GM04504 (cell line): ENCODE data around the gene NPHP1.
"Not testable (repeated sequence)": the region's sequence is repeated elsewhere in the genome, so short reads cannot be mapped to it uniquely, and the experiment has no call there.

ENCODE experiments used
- DNase-seq: peaks from one replicate; pipeline ENCODE4 v3.0.0-alpha.2; 2012; ENCODE audit warnings: low read depth

NPHP1 gene

DNA sequence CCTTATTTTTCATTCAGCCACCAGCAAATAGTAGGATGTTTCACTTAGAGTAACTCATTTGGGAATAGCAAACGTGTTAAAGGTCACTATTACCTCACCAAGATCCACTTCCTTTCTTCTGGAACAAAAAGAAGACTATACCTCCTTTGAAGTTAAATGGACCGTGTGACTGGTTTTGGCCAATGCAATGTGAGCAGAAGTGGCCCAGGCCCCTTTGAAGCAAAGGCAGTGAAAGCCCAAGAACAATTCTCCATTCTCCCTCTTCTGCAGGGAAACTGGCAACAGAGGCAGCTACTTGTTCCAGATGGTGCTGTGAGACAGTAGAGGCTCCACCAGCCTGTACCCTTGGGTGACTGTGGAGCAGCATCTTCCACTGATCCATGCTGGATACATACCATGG, 77.9 kb downstream of the NPHP1 start:
- no peak for DNase-seq

DNA sequence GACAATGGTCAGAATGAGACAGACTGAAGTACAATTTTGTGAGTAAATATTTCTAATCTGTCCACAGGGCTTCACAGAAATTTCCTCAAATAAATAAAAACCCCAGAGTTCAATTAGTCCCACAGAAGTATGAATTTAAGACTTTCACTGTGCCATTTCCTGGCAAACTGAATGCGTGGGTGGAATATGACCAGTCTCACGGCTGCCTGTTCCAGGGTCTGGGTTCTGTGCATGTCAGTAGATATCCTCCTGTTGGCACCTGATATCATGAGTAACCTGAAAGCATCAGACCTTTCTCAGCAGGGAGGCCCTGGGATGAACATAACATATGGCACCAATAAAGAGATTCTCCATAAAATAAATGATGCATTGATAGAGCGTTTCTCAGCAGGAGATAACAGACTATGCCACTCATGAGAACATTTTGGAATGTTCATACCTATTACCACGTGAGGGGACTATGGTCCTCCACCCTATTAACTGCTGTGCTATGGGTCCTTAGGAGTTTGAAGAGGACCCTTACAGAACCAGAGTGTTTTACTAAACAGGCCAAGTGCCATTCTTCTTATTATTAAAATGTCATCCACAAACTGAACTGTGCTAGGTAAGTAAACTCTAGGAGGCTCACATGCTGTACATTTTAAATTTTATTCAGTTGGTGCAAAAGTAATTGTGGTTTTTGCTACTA, 78.6 kb downstream of the NPHP1 start:
- no peak for DNase-seq

DNA sequence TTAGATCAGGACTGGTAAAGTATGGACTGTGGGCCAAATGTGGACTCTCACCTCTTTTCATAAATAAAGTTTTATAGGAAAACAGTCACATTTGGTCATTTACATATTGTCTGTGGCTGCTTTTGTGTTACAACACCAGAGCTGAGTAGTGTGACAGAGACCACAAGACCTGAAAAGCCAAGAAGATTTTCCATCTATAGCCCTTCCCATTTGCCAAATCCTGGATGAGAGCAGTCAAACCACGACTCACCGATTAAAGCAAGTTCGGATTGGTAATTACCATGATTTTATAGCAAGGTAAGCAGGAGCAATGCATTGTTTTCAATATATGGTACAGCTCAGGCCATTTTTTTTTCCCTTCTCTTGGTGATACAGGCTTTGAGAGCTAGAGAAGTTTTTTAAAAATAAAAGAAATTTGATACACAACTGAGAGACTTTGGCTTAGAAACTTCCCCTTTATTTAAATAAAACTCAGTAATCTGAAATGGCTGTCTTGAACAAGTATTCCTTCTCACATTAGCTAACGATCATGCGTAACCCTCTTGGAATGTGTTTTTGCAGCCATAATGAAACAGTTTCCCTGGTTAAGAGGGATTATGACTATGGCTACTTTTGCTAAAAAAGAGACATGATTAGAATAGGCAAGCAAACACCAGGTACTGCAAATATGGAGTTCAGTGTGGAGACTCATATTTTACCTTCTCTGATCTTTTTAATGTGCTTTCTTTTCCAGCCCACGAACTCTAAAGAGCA, 79.7 kb downstream of the NPHP1 start:
- DNase-seq: no peak

DNA sequence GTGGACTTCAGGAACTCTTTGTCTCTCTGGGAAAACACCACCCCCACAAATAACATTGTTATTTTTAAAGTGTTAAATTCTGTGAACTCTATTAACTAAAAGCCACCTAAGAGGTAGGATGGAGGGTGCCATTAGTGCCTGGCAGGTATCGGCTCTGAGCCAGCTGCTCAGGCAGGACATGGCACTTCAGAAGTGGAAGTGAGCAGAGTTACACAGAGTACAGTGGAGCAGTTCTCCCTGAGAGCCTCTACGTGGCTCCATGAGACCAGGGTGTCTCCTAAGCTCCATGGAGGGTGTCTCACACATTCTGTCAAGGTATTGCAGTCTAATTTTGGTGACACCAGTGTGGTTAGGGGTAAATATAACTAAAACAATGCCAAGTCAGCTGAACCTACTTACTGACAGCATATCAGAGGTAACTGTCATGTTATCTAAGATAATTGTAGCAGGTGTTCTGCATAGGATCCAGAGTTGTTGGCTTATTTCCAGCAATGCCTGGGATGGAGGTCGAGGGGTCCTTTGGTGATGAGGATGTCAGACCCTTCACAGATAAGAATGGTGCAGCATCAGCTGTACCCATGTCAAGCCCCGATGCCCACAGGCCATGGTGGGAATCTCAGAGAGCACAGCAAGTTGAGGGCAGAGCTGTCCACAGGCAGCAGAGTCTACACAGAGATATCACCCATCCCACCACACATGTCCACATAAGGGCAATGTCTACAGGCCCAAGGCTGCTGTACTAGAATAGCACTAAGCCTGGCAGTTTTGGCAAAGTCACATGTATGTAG, 80.6 kb downstream of the NPHP1 start:
- DNase-seq: no peak

DNA sequence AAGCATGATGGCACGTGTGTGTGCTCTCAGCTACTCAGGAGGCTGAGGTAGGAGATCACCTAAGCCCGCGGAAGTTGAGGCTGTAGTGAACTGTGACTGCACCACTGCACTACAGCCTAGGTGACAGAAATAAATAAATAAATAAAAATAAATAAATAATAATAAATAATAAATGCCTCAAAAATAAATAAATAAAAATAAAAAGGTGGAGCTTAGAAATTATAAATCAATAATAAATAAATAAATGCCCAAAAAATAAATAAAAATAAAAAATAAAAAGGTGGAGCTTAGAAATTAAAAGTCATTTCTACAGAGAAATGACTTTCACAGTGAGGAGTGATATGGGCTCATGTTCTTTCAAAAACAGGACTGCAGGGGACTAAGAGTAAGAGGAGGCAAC, 83.2 kb downstream of the NPHP1 start:
- DNase-seq: no peak

DNA sequence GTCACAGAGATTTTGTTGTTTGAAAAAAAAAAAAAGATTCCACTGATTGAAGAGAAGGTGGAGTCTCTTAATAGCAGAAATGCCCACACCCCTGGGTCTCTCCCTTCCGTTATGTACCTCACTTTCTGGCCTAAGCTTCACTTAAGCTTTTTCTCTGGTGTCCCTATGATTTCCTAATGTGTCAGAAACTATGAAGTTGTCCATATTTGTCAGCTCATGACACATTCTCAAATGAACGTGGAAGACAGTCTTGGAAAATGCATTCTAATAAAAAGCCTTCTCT, 83.8 kb downstream of the NPHP1 start:
- no peak for DNase-seq

DNA sequence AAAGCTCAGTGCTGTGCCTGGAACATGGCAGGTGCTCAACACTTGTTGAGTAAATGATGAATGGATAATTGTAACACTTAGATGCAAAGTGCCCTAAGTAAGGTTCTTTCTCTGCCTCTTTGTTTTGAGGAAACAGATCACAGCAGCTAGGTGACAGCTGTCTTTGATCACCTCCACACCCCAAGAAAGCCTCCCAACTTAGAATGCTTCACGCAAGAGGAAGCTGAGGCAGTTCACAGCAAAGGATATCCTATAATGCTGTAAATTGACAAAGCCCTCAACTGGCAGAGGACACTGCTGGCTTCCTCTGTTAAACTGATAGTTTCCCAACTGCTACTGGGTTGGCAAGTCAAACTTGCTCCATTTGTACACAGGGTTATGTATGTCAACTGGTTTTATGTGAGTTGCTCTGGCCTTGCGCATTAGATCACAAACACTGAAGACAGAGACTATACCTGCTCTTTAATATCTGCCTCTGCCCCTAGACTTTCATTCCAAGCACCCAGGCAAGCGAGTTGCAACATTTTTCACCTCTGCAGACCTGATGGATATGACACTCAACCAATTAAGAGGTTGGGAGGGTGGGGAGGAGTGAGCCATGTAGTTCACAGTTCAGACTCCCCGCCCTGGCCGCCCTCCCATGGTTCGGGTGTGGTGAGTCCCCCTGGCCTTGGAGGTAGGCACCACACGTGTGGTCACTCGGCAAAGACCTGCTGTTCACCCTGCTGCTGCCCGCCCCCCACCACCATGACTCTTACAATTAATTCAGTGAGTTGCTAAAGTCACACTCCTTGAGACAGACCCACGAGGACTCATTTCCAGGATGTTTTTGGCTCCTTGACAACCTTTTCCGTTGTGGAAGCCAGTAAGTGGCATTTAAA, 84.4 kb downstream of the NPHP1 start:
- no peak for DNase-seq

DNA sequence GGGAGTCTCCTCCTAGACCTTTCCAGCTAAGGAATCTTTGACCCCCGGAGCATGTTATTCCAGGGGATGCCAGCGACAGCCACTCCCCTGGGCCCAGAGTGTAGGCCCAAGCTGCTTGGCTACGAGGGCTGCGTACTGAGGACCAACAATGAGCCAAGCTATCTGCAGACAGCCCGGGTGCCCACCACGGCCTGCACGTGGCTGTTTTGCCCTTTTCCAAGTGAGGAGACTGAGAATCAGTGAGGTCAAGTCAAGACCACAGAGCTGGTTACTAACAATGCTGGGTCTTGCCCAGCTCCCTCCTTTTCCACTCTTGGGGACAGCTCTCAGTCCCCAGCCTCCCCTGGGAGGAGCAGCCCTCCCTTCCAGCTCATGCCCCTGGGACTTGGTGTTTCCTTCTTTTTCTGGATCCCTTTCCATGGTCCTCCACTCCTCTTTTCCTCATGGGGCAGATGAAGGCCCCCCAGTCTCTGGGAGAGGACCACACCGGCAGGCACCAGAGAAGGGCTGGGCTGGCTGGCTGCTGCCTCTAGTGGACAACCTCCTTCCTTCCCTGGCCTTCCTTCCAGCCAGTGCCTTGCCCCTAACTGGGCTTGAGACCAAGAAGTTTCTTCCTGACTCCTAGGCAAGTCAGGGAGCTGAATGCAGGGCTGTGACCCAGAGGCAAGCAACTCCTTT, 88.6 kb downstream of the NPHP1 start:
- peak; percentile 60 for DNase-seq

DNA sequence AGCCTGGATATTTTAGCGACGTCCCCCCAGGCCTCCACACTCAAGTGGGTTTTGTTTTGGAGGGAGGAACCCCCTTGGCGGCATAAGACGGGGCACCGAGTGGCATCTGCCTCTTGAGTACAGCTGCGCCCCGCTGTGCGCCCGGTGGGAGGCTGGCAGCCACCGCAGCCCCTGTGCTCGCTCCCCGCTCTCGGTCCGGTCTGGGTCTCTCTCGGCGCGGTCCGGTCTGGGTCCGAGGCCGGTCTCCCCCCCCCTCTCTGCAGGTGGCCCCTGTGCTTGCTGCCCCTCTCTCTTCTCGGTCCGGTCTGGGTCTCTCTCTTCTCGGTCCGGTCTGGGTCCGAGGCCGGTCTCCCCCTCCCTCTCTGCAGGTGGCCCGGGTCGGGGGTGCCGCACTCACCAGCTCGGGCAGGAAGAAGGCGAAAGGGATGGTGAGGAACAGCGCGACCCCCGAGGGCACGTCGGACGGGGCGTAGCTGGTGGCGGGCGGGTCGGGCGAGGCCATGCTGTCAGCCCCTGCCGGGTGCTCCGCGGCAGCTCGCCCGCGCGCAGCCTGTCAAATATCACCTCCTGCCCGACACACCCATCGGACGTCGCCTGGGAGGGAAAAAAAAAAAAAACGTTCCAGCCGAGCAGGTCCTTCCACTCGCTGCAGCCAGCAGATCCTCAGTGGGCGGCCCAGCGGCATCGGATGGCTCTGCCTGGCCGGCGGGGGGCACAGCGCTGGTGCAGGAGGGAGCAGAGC, 89.4 kb downstream of the NPHP1 start, which contains the start of gene MALL:
Gene MALL (minus strand): TSS at position 532 of the 742 bp plus-strand sequence. CDS start 30 bp downstream, at position 502.
- no peak for DNase-seq

DNA sequence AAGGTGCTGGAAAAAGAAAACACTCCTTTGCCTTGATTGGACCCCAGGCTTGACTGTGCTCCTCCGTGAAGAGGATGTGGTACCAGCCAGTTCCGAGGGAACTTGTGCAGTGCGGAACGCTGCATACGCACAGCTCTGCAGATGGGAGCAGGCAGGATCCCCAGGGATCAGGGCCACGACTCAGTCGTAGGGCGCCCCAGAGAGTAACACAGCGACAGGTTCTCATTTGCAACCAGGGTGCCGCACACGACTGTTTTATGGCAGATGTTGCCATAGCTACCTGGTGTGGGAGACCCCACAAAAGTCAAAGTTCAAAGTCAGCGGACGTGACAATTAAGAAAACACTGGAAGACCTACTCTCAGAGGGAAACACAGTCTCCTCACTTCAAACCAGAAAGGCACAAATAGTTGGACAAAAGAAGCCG, 90.0 kb downstream of the NPHP1 start:
- no peak for DNase-seq

DNA sequence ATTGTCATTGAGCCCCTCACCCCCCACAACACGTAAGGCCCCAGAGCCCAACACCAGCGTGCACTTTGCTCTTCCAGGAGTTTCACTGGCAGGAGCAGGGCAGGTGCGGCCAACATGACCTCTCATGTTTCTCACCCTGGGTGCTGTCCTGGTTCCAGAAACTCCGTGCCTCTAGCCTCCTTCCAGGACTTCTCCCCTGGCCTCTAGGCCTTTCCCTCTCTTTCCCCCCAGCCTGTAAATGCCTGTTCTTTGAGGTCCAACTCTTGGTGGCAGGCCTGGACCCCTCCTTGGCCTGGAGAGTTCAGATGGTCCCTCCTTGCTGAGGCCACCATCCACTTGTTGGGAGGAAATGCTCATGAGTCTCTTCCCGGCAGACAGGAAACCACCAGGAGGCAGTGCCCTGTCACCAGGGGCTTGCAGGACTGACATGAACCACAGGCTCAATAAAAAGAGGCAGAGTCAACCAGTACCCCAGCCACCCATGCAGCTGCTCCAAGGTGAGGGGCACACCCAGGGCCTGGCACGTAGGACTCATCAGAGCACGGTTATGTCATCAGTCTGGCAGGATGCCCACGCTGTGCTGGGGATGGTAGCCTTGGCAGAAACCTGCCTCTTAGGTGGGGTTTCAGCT, 90.7 kb downstream of the NPHP1 start:
- DNase-seq: no peak

DNA sequence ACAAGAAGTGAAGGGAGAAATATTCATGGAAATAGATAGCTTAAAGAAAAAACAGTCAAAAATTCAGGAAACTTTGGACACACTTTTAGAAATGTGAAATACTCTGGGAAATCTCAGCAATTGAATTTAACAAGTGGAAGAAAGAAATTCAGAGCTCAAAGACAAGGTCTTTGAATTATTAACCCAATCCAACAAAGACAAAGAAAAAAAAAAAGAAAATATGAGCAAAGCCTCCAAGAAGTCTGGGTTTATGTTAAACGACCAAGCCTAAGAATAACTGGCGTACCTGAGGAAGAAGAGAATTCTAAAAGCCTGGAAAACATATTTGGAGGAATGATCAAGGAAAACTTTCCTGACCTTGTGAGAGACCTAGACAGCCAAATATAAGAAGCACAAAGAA, 96.5 kb downstream of the NPHP1 start:
- DNase-seq: not testable (repeated sequence)

DNA sequence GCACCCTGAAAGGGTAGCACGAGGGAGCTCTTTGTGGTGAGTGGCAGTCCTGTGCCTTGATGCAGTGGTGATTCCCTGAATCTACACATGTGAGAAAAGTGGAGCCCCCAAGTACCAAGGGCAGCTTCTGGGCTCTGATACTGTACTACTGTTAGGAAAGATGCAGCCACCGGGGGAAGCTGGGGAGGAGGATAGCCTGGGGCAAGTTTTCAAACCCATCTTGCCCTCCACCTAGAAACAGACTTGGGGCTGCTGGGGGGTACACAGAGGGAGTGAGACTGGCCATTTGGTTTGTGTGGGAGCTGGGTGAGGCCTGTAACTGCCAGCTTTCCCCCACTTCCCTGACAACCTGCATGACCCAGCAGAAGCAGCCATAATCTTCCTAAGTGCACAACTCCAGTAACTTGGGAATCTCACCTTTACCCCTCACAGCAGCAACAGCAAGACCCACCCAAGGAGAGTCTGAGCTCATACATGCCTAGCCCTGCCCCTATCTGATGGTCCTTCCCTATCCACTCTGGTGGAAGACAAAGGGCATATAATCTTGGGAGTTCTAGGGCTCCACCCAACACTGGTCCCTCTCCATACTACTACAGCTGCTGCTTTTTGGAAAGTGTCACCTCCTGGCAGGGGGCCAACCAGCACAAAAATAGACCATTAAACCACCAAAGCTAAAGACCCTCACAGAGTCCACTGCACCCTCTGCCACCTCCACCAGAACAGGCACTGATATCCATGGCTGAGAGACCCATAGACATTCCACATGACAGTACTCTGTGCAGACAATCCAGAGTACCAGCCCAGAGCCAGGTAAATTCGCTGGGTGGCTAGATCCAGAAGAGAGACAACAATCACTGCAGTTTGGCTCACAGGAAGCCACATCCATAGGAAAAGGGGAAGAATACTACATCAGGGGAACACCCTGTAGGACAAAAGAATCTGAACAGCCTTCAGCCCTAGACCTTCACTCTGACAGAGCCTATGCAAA, 97.4 kb downstream of the NPHP1 start:
- no peak for DNase-seq

DNA sequence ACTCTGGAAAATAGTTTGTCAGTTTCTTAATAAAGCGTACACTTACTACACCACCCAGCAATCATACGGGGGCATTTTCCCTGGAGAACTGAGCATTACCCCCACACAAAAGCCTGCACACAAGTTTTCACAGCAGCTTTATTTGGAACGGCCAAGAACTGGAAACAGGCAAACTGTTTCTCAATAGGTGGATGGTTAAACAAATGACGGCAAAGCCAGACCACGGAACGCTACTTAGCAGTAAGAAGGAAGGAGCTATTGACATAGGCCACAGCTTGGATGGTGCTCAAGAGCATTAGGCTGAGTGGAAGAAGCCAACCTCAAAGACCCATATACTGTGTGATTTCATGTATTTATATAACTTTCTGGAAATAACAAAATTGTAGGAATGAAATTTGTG, 98.2 kb downstream of the NPHP1 start:
- DNase-seq: no peak

DNA sequence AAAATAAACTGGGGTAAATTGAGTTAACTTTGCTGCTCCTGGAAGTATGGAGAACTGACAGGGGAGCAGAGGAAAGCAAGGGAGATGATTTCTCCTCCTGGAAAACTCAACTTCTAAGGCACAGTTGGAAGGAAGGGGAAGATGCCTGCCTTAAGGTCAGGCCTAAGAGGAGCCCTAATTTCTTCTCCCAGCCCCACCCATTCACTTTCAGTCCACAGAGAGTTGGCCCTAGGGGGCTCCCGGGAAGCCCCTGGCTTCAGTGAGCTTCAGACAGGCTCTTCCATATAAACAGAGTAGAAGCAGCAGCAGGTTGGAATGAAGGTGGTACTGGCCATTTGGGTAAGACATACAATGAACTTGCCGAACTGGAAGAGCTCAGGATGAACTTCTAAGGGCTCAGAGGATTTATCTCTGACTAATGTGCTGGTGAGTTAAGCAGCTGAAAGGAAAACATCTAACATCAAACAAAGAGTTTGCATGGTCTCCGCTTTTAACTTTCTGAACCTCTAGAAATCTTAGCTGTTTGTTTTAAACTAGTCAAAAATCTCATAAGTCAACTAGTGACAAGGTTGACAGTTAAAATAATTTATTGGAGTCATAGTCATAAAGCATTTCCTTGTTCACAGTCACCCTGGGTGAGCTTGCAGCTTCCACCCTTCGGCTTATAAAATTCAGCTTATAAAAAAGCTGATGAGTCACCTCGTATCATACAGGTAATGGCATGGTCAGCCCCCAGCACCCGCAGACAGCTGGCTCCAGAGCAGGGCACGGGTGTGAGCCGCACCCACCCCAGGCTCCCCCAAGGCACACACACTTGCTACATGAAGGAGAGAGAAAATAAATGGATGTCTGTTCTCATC, 99.0 kb downstream of the NPHP1 start:
- DNase-seq: no peak

DNA sequence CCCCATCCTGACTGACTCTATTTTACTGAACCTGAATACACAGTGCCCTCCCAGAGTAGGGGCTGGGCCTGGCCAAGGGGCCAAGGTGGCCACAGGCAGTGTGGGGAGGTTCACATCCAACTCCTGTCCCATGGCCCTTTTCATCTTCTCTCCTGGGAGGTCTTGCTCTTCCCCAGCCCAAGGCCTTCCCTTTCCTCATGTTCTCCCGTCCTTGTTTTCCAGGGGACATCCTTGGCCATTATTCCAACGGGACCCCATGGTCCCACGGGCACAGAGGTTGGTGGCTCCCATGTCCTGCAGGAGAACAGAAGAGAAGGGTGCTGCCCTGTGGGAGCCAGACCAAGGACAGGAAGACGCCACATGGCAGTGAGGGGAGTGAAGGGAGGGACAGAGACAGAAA, 99.6 kb downstream of the NPHP1 start:
- DNase-seq: no peak

DNA sequence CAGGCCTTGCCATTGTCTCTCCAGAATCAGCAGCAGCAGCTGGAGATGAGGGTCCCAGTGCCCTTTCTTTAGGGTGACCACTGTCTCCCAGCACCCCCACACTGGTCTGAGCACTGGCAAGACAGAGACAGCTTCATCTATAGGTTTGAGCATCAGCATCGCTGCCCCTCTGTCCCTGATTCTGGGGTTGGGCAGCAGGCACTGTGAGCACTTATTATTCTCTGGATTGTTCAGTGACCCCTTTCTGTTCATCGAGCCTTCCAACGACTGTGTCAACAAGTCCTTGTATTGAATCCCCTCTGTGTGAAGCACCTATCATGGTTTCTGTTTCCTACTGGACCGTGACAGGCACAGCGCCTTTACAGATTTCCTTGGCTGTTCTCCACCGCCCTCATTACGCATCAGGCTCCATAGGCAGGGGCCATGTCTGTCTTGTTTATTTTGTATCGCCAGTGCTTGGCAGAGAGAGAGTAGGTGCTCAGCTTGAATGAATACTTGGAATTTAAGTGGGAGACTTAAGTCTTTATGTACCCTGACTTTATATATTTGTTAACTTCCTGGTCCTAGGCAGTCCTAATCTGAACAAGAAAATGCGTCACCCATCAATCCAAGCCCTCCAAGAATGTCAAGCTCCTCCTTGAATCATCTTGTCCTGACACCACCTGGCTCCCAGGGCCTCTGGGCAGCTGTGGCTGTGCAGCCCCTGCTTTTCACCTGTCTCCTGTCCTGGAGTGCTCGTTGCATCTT, 100.6 kb downstream of the NPHP1 start:
- DNase-seq: no peak
